ENCODE data around the gene MAP2K6. TPM values are rescaled to one million over a fixed set of nuclear protein-coding genes. Genes with fewer than 3 reads are reported as not detected.

The MAP2K6 gene
- total RNA-seq, 2 experiments from 2014 or later: 2.7 to 3.4 TPM

- ATAC-seq (no peak), DNase-seq (no peak)
- CTCF ChIA-PET: no interaction called here
- intact Hi-C loops (cut with DNase I, micrococcal nuclease): no loop called here
- no peaks in the 10 kb centered on the region for H3K27me3 Mint-ChIP-seq
- H3K9me3 Mint-ChIP-seq (ENCODE audit: low read depth): no peaks in the 10 kb centered on the region
- no peak overlapping the region for H3K4me3 Mint-ChIP-seq
- no peaks in the 10 kb centered on the region for H3K4me1 Mint-ChIP-seq
- POLR2A ChIA-PET: no interaction called here
- no peak overlapping the region for H3K27ac Mint-ChIP-seq
- H3K36me3 Mint-ChIP-seq (ENCODE audit: low read depth): no peaks in the 10 kb centered on the region
These were observed 173.8 kb downstream of the MAP2K6 start for GRCh38 chr17:69588316-69588715.

- H3K36me3 Mint-ChIP-seq (ENCODE audit: low read depth): no peaks in the 10 kb centered on the region
- H3K27ac Mint-ChIP-seq: no peak overlapping the region
- H3K4me3 Mint-ChIP-seq: no peak overlapping the region
- H3K4me1 Mint-ChIP-seq: no peaks in the 10 kb centered on the region
- H3K9me3 Mint-ChIP-seq (ENCODE audit: low read depth): no peaks in the 10 kb centered on the region
- ATAC-seq (no peak), DNase-seq (no peak)
- no peaks in the 10 kb centered on the region for H3K27me3 Mint-ChIP-seq
- intact Hi-C loops (cut with DNase I, micrococcal nuclease): no loop called here
- ChIA-PET POLR2A (no interaction called here), CTCF (no interaction called here)
These were observed 174.3 kb downstream of the MAP2K6 start for GRCh38 chr17:69588827-69589239.

- H3K4me1 Mint-ChIP-seq: no peaks in the 10 kb centered on the region
- ChIA-PET POLR2A (no interaction called here), CTCF (no interaction called here)
- no peaks in the 10 kb centered on the region for H3K27me3 Mint-ChIP-seq
- no peaks in the 10 kb centered on the region for H3K9me3 Mint-ChIP-seq (ENCODE audit: low read depth)
- intact Hi-C loops (cut with DNase I, micrococcal nuclease): no loop called here
- H3K4me3 Mint-ChIP-seq: no peak overlapping the region
- ATAC-seq: no peak
- DNase-seq: no peak
- no peaks in the 10 kb centered on the region for H3K36me3 Mint-ChIP-seq (ENCODE audit: low read depth)
- no peak overlapping the region for H3K27ac Mint-ChIP-seq
These were observed 176.2 kb downstream of the MAP2K6 start for GRCh38 chr17:69590671-69591070.

- ChIA-PET CTCF (no interaction called here), POLR2A (no interaction called here)
- no peak for ATAC-seq
- no peak for DNase-seq
- Mint-ChIP-seq H3K27ac (no peak overlapping the region), H3K4me1 (no peaks in the 10 kb centered on the region), H3K4me3 (no peak overlapping the region), H3K9me3 (ENCODE audit: low read depth) (no peaks in the 10 kb centered on the region), H3K36me3 (ENCODE audit: low read depth) (no peaks in the 10 kb centered on the region), H3K27me3 (no peaks in the 10 kb centered on the region)
- intact Hi-C loops (cut with DNase I, micrococcal nuclease): no loop called here
These were observed 178.3 kb downstream of the MAP2K6 start for GRCh38 chr17:69592692-69593350.

GRCh38 chr17:69593351-69593715, 178.8 kb downstream of the MAP2K6 start:
- Mint-ChIP-seq H3K27me3 (no peaks in the 10 kb centered on the region), H3K4me1 (no peaks in the 10 kb centered on the region), H3K4me3 (no peak overlapping the region), H3K9me3 (ENCODE audit: low read depth) (no peaks in the 10 kb centered on the region), H3K36me3 (ENCODE audit: low read depth) (no peaks in the 10 kb centered on the region), H3K27ac (no peak overlapping the region)
- no peak for ATAC-seq
- ChIA-PET CTCF (no interaction called here), POLR2A (no interaction called here)
- intact Hi-C loops (cut with DNase I, micrococcal nuclease): no loop called here
- no peak for DNase-seq

- POLR2A ChIA-PET: no interaction called here
- Mint-ChIP-seq H3K4me1 (no peaks in the 10 kb centered on the region), H3K36me3 (ENCODE audit: low read depth) (no peaks in the 10 kb centered on the region), H3K9me3 (ENCODE audit: low read depth) (no peaks in the 10 kb centered on the region), H3K27ac (no peak overlapping the region), H3K4me3 (no peak overlapping the region), H3K27me3 (no peaks in the 10 kb centered on the region)
- DNase-seq (no peak), ATAC-seq (no peak)
- intact Hi-C loops (cut with DNase I, micrococcal nuclease): no loop called here
- CTCF ChIA-PET: interaction anchor here (1.2 kb wide), 1 partner anchor 14 kb away, joined by 4 read pairs; no protein-coding TSS in a partner anchor
These were observed 179.2 kb downstream of the MAP2K6 start for GRCh38 chr17:69593716-69594115.

- Mint-ChIP-seq H3K4me1 (no peaks in the 10 kb centered on the region), H3K27me3 (no peaks in the 10 kb centered on the region), H3K9me3 (ENCODE audit: low read depth) (no peaks in the 10 kb centered on the region), H3K36me3 (ENCODE audit: low read depth) (no peaks in the 10 kb centered on the region), H3K27ac (no peak overlapping the region), H3K4me3 (no peak overlapping the region)
- ChIA-PET CTCF (interaction anchor here (1.2 kb wide), 1 partner anchor 13 kb away, joined by 4 read pairs; no protein-coding TSS in a partner anchor), POLR2A (no interaction called here)
- ATAC-seq (no peak), DNase-seq (no peak)
- intact Hi-C loops (cut with DNase I, micrococcal nuclease): no loop called here
These were observed 180.1 kb downstream of the MAP2K6 start for GRCh38 chr17:69594641-69595040.

GRCh38 chr17:69596141-69596540, 181.6 kb downstream of the MAP2K6 start:
- ChIA-PET POLR2A (no interaction called here), CTCF (interaction anchor here (2.5 kb wide), 1 partner anchor 11 kb away, joined by 13 read pairs; no protein-coding TSS in a partner anchor)
- H3K4me3 Mint-ChIP-seq: no peak overlapping the region
- no peak overlapping the region for H3K27ac Mint-ChIP-seq
- H3K36me3 Mint-ChIP-seq (ENCODE audit: low read depth): no peaks in the 10 kb centered on the region
- intact Hi-C loops (cut with DNase I, micrococcal nuclease): no loop called here
- no peaks in the 10 kb centered on the region for H3K27me3 Mint-ChIP-seq
- H3K9me3 Mint-ChIP-seq (ENCODE audit: low read depth): no peaks in the 10 kb centered on the region
- ATAC-seq (no peak), DNase-seq (no peak)
- H3K4me1 Mint-ChIP-seq: no peaks in the 10 kb centered on the region

GRCh38 chr17:69597898-69598692, 183.6 kb downstream of the MAP2K6 start:
- CTCF ChIA-PET: interaction anchor here (0.5 to 2.5 kb wide), 2 partner anchors 9 to 36 kb away, joined by 4 to 13 read pairs; no protein-coding TSS in a partner anchor
- peaks cover 9% of the 10 kb centered on the region for H3K4me1 Mint-ChIP-seq
- POLR2A ChIA-PET: no interaction called here

GRCh38 chr17:69602972-69603371, 188.5 kb downstream of the MAP2K6 start:
- intact Hi-C loops (cut with DNase I, micrococcal nuclease): no loop called here
- Mint-ChIP-seq H3K4me3 (no peak overlapping the region), H3K27ac (no peak overlapping the region), H3K36me3 (ENCODE audit: low read depth) (no peaks in the 10 kb centered on the region), H3K9me3 (ENCODE audit: low read depth) (no peaks in the 10 kb centered on the region), H3K4me1 (peaks cover 16% of the 10 kb centered on the region), H3K27me3 (peaks cover 3% of the 10 kb centered on the region)
- ChIA-PET CTCF (interaction anchor here (0.7 kb wide), 1 partner anchor 1026 kb away, joined by 4 read pairs; no protein-coding TSS in a partner anchor), POLR2A (no interaction called here)
- peak; percentile 57 for ATAC-seq
- DNase-seq: no peak

More at GRCh38 chr17:69597898-69598692, 183.6 kb downstream of the MAP2K6 start:
- no peak for ATAC-seq
- no peak overlapping the region for H3K27ac Mint-ChIP-seq
- no peak overlapping the region for H3K4me3 Mint-ChIP-seq
- intact Hi-C loops (cut with DNase I, micrococcal nuclease): no loop called here
- H3K27me3 Mint-ChIP-seq: no peaks in the 10 kb centered on the region
- no peaks in the 10 kb centered on the region for H3K9me3 Mint-ChIP-seq (ENCODE audit: low read depth)
- no peak for DNase-seq
- no peaks in the 10 kb centered on the region for H3K36me3 Mint-ChIP-seq (ENCODE audit: low read depth)

Measured in activated CD4-positive, alpha-beta T cell treated with anti-CD3 and anti-CD28 coated beads for 36 hours (primary cell).